ENCODE results near the gene GAGE12C.
"Not testable (repeated sequence)": the region's sequence is repeated elsewhere in the genome, so short reads cannot be mapped to it uniquely, and the experiment has no call there.

GAGE12C gene, protein sequence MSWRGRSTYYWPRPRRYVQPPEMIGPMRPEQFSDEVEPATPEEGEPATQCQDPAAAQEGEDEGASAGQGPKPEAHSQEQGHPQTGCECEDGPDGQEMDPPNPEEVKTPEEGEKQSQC

DNA sequence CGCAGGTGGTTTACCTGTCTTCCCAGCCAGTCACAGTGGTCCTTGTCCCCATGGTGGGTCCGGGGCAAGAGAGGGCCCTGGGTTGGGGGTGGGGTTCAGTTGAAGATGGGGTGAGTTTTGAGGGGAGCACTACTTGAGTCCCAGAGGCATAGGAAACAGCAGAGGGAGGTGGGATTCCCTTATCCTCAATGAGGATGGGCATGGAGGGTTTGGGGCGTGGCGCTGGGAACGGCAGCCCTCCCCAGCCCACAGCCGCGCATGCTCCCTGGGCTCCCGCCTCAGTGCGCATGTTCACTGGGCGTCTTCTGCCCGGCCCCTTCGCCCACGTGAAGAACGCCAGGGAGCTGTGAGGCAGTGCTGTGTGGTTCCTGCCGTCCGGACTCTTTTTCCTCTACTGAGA is at the start of gene GAGE12C:
Gene GAGE12C (plus strand): TSS at position 301 of the 400 bp plus-strand sequence. CDS start 1,155 bp downstream, outside the sequence.
- DNase-seq (ENCODE audit: low spot score) = not testable (repeated sequence)

DNA sequence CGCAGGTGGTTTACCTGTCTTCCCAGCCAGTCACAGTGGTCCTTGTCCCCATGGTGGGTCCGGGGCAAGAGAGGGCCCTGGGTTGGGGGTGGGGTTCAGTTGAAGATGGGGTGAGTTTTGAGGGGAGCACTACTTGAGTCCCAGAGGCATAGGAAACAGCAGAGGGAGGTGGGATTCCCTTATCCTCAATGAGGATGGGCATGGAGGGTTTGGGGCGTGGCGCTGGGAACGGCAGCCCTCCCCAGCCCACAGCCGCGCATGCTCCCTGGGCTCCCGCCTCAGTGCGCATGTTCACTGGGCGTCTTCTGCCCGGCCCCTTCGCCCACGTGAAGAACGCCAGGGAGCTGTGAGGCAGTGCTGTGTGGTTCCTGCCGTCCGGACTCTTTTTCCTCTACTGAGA is 9.5 kb downstream of the GAGE12C start, which contains the start of gene GAGE12D:
Gene GAGE12D (plus strand): TSS at position 301 of the 400 bp plus-strand sequence. CDS start 1,155 bp downstream, outside the sequence.
- not testable (repeated sequence) for DNase-seq (ENCODE audit: low spot score)

DNA sequence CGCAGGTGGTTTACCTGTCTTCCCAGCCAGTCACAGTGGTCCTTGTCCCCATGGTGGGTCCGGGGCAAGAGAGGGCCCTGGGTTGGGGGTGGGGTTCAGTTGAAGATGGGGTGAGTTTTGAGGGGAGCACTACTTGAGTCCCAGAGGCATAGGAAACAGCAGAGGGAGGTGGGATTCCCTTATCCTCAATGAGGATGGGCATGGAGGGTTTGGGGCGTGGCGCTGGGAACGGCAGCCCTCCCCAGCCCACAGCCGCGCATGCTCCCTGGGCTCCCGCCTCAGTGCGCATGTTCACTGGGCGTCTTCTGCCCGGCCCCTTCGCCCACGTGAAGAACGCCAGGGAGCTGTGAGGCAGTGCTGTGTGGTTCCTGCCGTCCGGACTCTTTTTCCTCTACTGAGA is 19.0 kb downstream of the GAGE12C start, which contains the start of gene GAGE12E:
Gene GAGE12E (plus strand): TSS at position 301 of the 400 bp plus-strand sequence. CDS start 1,155 bp downstream, outside the sequence.
- not testable (repeated sequence) for DNase-seq (ENCODE audit: low spot score)

DNA sequence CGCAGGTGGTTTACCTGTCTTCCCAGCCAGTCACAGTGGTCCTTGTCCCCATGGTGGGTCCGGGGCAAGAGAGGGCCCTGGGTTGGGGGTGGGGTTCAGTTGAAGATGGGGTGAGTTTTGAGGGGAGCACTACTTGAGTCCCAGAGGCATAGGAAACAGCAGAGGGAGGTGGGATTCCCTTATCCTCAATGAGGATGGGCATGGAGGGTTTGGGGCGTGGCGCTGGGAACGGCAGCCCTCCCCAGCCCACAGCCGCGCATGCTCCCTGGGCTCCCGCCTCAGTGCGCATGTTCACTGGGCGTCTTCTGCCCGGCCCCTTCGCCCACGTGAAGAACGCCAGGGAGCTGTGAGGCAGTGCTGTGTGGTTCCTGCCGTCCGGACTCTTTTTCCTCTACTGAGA is 28.6 kb downstream of the GAGE12C start, which contains the start of gene GAGE12F:
Gene GAGE12F (plus strand): TSS at position 301 of the 400 bp plus-strand sequence. CDS start 1,155 bp downstream, outside the sequence.
- not testable (repeated sequence) for DNase-seq (ENCODE audit: low spot score)

DNA sequence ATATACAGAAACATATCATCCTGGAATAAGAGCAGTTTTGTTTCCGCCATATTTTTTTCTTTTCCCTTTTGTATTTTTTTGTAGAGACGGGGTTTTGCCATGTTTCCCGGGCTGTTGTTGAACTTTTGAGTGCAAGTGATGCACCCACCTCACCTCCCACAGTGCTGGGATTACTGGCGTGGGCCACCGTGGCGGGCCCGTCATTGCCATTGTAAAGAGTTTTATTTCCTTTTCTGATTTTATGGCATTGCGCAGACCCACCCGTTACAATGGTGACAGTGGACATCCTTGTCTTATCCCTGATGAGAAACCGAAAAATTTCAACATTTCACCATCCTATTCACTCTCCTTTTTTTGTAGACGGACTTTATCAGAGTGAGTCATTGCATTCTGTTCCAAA is 36.8 kb downstream of the GAGE12C start:
- DNase-seq (ENCODE audit: low spot score) = not testable (repeated sequence)

DNA sequence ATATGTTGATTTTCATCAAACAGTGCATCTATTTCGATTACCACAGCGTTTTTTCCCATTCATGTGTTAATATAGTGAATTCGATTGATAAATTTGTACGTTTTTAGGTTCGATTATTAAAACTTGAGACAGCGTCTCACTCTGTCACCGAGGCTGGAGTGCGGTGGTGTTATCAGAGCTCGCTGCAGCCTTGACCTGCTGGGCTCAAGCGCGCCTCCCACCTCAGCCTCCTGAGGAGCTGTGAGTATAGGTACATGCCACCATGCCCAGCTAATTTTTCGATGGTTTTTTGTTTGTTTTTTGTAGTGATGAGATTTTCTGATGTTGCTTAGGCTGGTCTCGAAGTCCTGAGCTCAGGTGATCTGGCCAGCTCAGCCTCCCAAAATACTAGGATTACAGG is 37.2 kb downstream of the GAGE12C start:
- DNase-seq (ENCODE audit: low spot score) = not testable (repeated sequence)

DNA sequence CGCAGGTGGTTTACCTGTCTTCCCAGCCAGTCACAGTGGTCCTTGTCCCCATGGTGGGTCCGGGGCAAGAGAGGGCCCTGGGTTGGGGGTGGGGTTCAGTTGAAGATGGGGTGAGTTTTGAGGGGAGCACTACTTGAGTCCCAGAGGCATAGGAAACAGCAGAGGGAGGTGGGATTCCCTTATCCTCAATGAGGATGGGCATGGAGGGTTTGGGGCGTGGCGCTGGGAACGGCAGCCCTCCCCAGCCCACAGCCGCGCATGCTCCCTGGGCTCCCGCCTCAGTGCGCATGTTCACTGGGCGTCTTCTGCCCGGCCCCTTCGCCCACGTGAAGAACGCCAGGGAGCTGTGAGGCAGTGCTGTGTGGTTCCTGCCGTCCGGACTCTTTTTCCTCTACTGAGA is 38.1 kb downstream of the GAGE12C start, which contains the start of gene GAGE12G:
Gene GAGE12G (plus strand): TSS at position 301 of the 400 bp plus-strand sequence. CDS start 1,155 bp downstream, outside the sequence.
- DNase-seq (ENCODE audit: low spot score) = not testable (repeated sequence)

DNA sequence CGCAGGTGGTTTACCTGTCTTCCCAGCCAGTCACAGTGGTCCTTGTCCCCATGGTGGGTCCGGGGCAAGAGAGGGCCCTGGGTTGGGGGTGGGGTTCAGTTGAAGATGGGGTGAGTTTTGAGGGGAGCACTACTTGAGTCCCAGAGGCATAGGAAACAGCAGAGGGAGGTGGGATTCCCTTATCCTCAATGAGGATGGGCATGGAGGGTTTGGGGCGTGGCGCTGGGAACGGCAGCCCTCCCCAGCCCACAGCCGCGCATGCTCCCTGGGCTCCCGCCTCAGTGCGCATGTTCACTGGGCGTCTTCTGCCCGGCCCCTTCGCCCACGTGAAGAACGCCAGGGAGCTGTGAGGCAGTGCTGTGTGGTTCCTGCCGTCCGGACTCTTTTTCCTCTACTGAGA is 47.7 kb downstream of the GAGE12C start, which contains the start of gene GAGE12H:
Gene GAGE12H (plus strand): TSS at position 301 of the 400 bp plus-strand sequence. CDS start 1,155 bp downstream, outside the sequence.
- not testable (repeated sequence) for DNase-seq (ENCODE audit: low spot score)

Data from Ammon's horn (tissue), 1 donor.